HepG2 (cell line): Measurements from ENCODE around the gene PRDM11. TPM values are rescaled to one million over a fixed set of nuclear protein-coding genes. Genes with fewer than 3 reads are reported as not detected.

Experiments used
- ATAC-seq: fragments of 200-7000 bp; cut with Tn5 transposase; 3 replicates; pipeline ENCODE4 v1.9.1; 2020; ENCODE audit warnings: mild to moderate bottlenecking, moderate library complexity
- BruUV-seq: library from RNA; stranded (reverse); fragments of 400-500 nt; replicated peaks from 2 replicates; lab custom pipeline; 2021; lab: Mats Ljungman, UMichigan
- CTCF ChIA-PET: fragments of 300-600 bp; formaldehyde crosslinking; extraction: SDS; loops from one replicate; lab custom pipeline; 2021; ENCODE audit warnings: low total read pairs, inconsistent platforms, low intra/inter-chr PET ratio; lab: Yijun Ruan, JAX
- POLR2A ChIA-PET: fragments of 350-600 bp; sonication (Branson Sonifier 250); formaldehyde crosslinking; loops from one replicate; lab custom pipeline; 2020; ENCODE audit warnings: antibody characterized with exemption, inconsistent platforms; lab: Yijun Ruan, JAX
- DNase-seq: peaks from one replicate; pipeline ENCODE4 v3.0.0-alpha.2; 2015; ENCODE audit warnings: low spot score
- FAIRE-seq: peaks from 3 replicates; lab custom pipeline; 2011; peaks lifted over from hg19 to GRCh38; lab: Jason Lieb, UNC
- H2AFZ ChIP-seq: one replicate; pipeline ENCODE4 v1.6.1; 2011; ENCODE audit warnings: low read length, inconsistent platforms
- H3K27ac ChIP-seq: fragments of 300-600 bp; 3 replicates; pipeline ENCODE4 v1.8.0; 2011; ENCODE audit warnings: mixed run types, mild to moderate bottlenecking, mixed read lengths, low read length, inconsistent platforms; ENCODE audit not compliant: insufficient read depth; ENCODE audit errors: extremely low read length
- H3K27me3 ChIP-seq, 2 experiments: fragments of 200-600 bp in 1 of 2; 2 replicates in 1 of 2; 3 replicates in 1 of 2; pipeline versions ENCODE4 v1.6.0 to v1.8.0; 2011; ENCODE audit warnings: low read length in 2 of 2, mild to moderate bottlenecking in 2 of 2, moderate library complexity in 2 of 2, inconsistent platforms in 1 of 2; ENCODE audit not compliant: insufficient read depth in 2 of 2, control insufficient read depth in 1 of 2
- H3K36me3 ChIP-seq, 2 experiments: fragments of 200-600 bp in 1 of 2; replicated peaks in 1 of 2; 2 replicates in 1 of 2; 3 replicates in 1 of 2; pipeline versions ENCODE4 v1.5.1 to v1.8.0; 2011; ENCODE audit warnings: low read length in 2 of 2, inconsistent platforms in 1 of 2; ENCODE audit not compliant: insufficient read depth in 2 of 2, control insufficient read depth in 1 of 2
- H3K4me1 ChIP-seq: 2 replicates; pipeline ENCODE4 v1.5.1; 2012; ENCODE audit warnings: low read length, inconsistent platforms; ENCODE audit not compliant: insufficient read depth
- H3K4me2 ChIP-seq: 2 replicates; pipeline ENCODE4 v1.6.0; 2011; ENCODE audit warnings: low read depth, low read length, inconsistent platforms
- H3K4me3 ChIP-seq, 3 experiments: fragments of 200-600 bp in 1 of 3; sonication (generic), shearing (Covaris generic) in 1 of 3; replicated peaks in 1 of 3; 2 replicates each; pipeline ENCODE4 v1.5.1; 2011 to 2016; ENCODE audit warnings: low read length in 3 of 3, inconsistent platforms in 2 of 3, low read depth in 2 of 3, mild to moderate bottlenecking in 2 of 3, control low read depth in 1 of 3, mixed read lengths in 1 of 3; ENCODE audit not compliant: insufficient read depth in 1 of 3
- H3K79me2 ChIP-seq: one replicate; pipeline ENCODE4 v1.6.1; 2011; ENCODE audit warnings: low read length, inconsistent platforms; ENCODE audit not compliant: insufficient read depth
- H3K9ac ChIP-seq: 2 replicates; pipeline ENCODE4 v1.6.0; 2011; ENCODE audit warnings: mild to moderate bottlenecking, low read depth, low read length, inconsistent platforms; ENCODE audit not compliant: insufficient read depth
- H3K9me3 ChIP-seq: 2 replicates; pipeline ENCODE4 v1.5.1; 2012; ENCODE audit warnings: mild to moderate bottlenecking, low read length
- H4K20me1 ChIP-seq: 2 replicates; pipeline ENCODE4 v1.6.0; 2011; ENCODE audit warnings: inconsistent platforms, mild to moderate bottlenecking, low read length, moderate library complexity; ENCODE audit not compliant: insufficient read depth
- FOXO1 ChIP-seq: sonication (generic); formaldehyde crosslinking; IDR thresholded peaks from 2 replicates; pipeline ENCODE4 v1.4.0; 2020; ENCODE audit warnings: missing genetic modification reagents
- KLF13 ChIP-seq: sonication (generic); formaldehyde crosslinking; IDR thresholded peaks from 2 replicates; pipeline ENCODE4 v1.4.0; 2020; ENCODE audit warnings: mild to moderate bottlenecking, missing genetic modification reagents
- KLF15 ChIP-seq: sonication (generic); formaldehyde crosslinking; IDR thresholded peaks from 2 replicates; pipeline ENCODE4 v1.8.1; 2023; ENCODE audit warnings: borderline replicate concordance, mild to moderate bottlenecking, inconsistent platforms, missing genetic modification reagents, mixed read lengths
- MBNL3 ChIP-seq: fragments of 250-450 bp; sonication (Bioruptor Pico); conservative IDR thresholded peaks from 2 replicates; pipeline ENCODE4 v1.8.0; 2022; ENCODE audit warnings: mild to moderate bottlenecking, inconsistent platforms
- PAX8 ChIP-seq: sonication (generic); formaldehyde crosslinking; IDR thresholded peaks from 2 replicates; pipeline ENCODE4 v1.8.0; 2022; ENCODE audit warnings: mild to moderate bottlenecking, missing genetic modification reagents, borderline replicate concordance
- RXRB ChIP-seq: IDR thresholded peaks from 2 replicates; pipeline ENCODE4 v1.6.1; 2016; ENCODE audit warnings: borderline replicate concordance, missing genetic modification reagents, missing compliant biosample characterization
- SP2 ChIP-seq: sonication (generic); formaldehyde crosslinking; IDR thresholded peaks from 2 replicates; pipeline ENCODE4 v1.5.1; 2020; ENCODE audit warnings: mild to moderate bottlenecking, missing genetic modification reagents
- TBX2 ChIP-seq: sonication (generic); formaldehyde crosslinking; IDR thresholded peaks from 2 replicates; pipeline ENCODE4 v1.5.0; 2020; ENCODE audit warnings: missing genetic modification reagents, mild to moderate bottlenecking, borderline replicate concordance
- TFDP1 ChIP-seq: IDR thresholded peaks from 2 replicates; pipeline ENCODE4 v1.6.1; 2016; ENCODE audit warnings: missing compliant biosample characterization, missing genetic modification reagents, borderline replicate concordance
- ZNF350 ChIP-seq: sonication (generic); formaldehyde crosslinking; IDR thresholded peaks from 2 replicates; pipeline ENCODE4 v1.4.0; 2020; ENCODE audit warnings: mild to moderate bottlenecking, low read depth, missing genetic modification reagents, borderline replicate concordance
- ZNF546 ChIP-seq: sonication (generic); formaldehyde crosslinking; conservative IDR thresholded peaks from 2 replicates; pipeline ENCODE4 v1.8.1; 2023; ENCODE audit warnings: mild to moderate bottlenecking, missing genetic modification reagents
- ZNF768 ChIP-seq: sonication (generic); formaldehyde crosslinking; IDR thresholded peaks from 2 replicates; pipeline ENCODE4 v1.4.0; 2020; ENCODE audit warnings: missing genetic modification reagents
- ZSCAN12 ChIP-seq: sonication (generic); formaldehyde crosslinking; IDR thresholded peaks from 2 replicates; pipeline ENCODE4 v1.9.0; 2021; ENCODE audit warnings: mild to moderate bottlenecking, missing genetic modification reagents
- WGBS: methylation state at CpG from one replicate; pipeline ENCODE4 v1.1.6; 2017; ENCODE audit warnings: low lambda C conversion rate; 5-methylcytosine and 5-hydroxymethylcytosine counted together
- in situ Hi-C: cut with HindIII; loops from 2 replicates; pipeline ENCODE4 v1.10.0; 2017; ENCODE audit warnings: low pct_unique_long_range_greater_than_20kb; ENCODE audit not compliant: extremely low pct_ligation_motif_present
- intact Hi-C: fragments of 100-400 bp; cut with micrococcal nuclease; formaldehyde crosslinking; loops from one replicate; pipeline ENCODE4 v1.10.0; 2022; ENCODE audit not compliant: unreplicated experiment
- polyA plus RNA-seq, 8 experiments: library from polyadenylated mRNA; depleted of rRNA in 3 of 8; stranded (reverse) in 7 of 8; unstranded in 1 of 8; fragments of >200 nt; fragmentation: Illumina TruSeq in 4 of 8; extraction: Trizol in 4 of 8; gene quantifications; 2 replicates each; pipeline versions ENCODE4 v1.2.1 to v1.2.3, GENCODE V29; 2011 to 2016; ENCODE audit warnings: low read depth in 4 of 8, missing spikeins in 1 of 8, mixed read lengths in 1 of 8; ENCODE audit not compliant: insufficient read depth in 1 of 8
- total RNA-seq, 5 experiments: library from RNA; depleted of rRNA; stranded (reverse); fragments of >200 nt; fragmentation: Illumina TruSeq; extraction: Trizol; gene quantifications; 2 replicates each; pipeline ENCODE4 v1.2.3, GENCODE V29; 2016; ENCODE audit warnings: low read depth in 1 of 5
- TF ChIP-seq, protein P1 (sequence below): sonication (generic); formaldehyde crosslinking; IDR thresholded peaks from 2 replicates; pipeline ENCODE4 v1.4.0; 2020; ENCODE audit warnings: mild to moderate bottlenecking, missing genetic modification reagents

Gene PRDM11
- total and polyA plus RNA-seq, 2 of the 13 experiments (the other 11 are each of a cell fraction or from before 2014, with no cell fraction given), result 3.4 to 4.7 TPM

DNA sequence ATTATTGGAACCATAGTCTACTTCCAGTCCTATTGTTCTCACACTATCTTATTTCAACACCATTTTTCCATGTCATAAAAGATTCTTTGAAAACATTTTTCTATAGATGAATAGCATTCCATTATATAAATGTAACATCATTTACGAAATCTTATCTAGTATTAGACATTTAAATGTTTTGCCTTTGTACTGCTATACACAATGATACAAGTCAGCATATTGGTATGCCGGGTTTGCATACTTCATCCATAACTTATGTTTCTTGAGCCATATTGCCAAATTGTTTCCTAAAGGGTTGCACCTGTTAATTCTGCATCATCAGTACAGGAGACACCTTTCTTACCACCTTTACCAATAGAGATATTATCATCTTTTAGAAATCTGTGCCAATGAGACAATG lies 71.6 kb downstream of the PRDM11 start (continued):
- no peak for TF ChIP-seq KLF15 (CRISPR knock-in tag)
- no peak for TF ChIP-seq PAX8 (CRISPR knock-in tag)
- TF ChIP-seq FOXO1, result no peak
- no peak for TF ChIP-seq MBNL3 (CRISPR knock-in tag)
- TF ChIP-seq TFDP1, result no peak
- no peak for TF ChIP-seq SP2
- no peak for TF ChIP-seq KLF13 (CRISPR knock-in tag)

- in situ Hi-C loops (no loop called here), intact Hi-C loops (no loop called here)
- Histone ChIP-seq H3K9me3 (no peaks in the 10 kb centered on the region), H3K79me2 (no peaks in the 10 kb centered on the region), H3K27me3 (no peaks in the 10 kb centered on the region), H3K9ac (no peak overlapping the region), H3K4me1 (no peaks in the 10 kb centered on the region), H2AFZ (no peak overlapping the region), H3K27ac (no peak overlapping the region), H3K4me3 (no peak overlapping the region), H3K36me3 (no peaks in the 10 kb centered on the region), H4K20me1 (no peaks in the 10 kb centered on the region), H3K4me2 (no peak overlapping the region)
- TF ChIP-seq RXRB (CRISPR knock-in tag) (no peak), ZSCAN12 (no peak), ZNF546 (CRISPR knock-in tag) (no peak), TBX2 (CRISPR knock-in tag) (no peak), ZNF768 (peak; percentile 52; the same call in 1 of the 2 replicates), ZNF350 (CRISPR knock-in tag) (no peak)
- TF ChIP-seq, protein P1, sequence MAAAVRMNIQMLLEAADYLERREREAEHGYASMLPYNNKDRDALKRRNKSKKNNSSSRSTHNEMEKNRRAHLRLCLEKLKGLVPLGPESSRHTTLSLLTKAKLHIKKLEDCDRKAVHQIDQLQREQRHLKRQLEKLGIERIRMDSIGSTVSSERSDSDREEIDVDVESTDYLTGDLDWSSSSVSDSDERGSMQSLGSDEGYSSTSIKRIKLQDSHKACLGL, result no peak
- FAIRE-seq (no peak), DNase-seq (no peak), ATAC-seq (no peak)
- BruUV-seq, result no TSS peak
- POLR2A ChIA-PET, result no interaction called here
- CTCF ChIA-PET, result no interaction called here
- WGBS, result 84% methylated on average over 4 of the region's 4 CpGs
These were observed 72.3 kb downstream of the PRDM11 start for GRCh38 chr11:45218705-45219104.
